ENCODE results near the gene RHBDD1. TPM values are rescaled to one million over a fixed set of nuclear protein-coding genes. Genes with fewer than 3 reads are reported as not detected.
A peak's percentile ranks its signal among the peaks of the same experiment; 100 is the strongest.

Gene RHBDD1, protein sequence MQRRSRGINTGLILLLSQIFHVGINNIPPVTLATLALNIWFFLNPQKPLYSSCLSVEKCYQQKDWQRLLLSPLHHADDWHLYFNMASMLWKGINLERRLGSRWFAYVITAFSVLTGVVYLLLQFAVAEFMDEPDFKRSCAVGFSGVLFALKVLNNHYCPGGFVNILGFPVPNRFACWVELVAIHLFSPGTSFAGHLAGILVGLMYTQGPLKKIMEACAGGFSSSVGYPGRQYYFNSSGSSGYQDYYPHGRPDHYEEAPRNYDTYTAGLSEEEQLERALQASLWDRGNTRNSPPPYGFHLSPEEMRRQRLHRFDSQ
- 24.1 TPM for total RNA-seq

DNA sequence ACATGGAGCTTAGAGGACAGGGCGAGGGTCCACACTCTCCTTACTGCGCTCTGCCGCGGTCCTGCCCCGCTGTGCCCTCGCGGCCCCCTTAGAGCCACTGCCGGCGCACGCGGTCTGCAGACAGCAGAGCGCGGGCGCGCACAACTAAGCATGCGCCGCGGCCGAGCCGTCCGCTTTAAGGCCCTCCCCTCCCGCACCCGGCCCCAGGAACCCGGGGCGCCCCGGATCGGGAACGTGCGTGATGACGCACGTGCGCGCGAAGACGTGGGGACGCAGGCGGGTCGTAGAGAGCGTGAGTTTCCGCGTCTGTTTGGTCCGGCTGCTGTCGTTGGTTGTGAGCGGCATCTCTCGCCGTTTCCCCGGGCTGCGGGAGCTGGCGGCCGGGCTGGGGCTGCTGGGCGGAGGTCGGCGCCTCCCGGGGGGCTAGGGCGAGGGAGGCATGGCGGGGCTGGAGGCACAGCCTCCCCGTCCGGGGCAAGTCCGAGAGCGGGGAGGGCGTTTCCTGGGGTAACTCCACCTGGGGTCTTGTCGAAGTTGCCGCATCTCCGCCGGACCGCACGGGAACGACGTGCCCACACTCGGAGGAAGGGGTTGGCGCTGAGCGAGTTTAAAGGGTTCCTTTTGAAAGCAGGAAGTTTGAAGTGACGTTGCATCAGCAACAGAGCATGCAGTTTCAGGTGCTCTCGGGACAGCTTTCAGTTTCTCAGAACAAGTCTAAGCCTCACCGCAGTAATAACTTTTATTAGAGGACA, at the start of gene RHBDD1:
Gene RHBDD1 (plus strand): TSS at position 259 of the 752 bp plus-strand sequence. CDS start 28,640 bp downstream, outside the sequence.
- DNase-seq (ENCODE audit: low spot score in 2 of 2) (peak; percentile 91 to 92), FAIRE-seq (no peak)

DNA sequence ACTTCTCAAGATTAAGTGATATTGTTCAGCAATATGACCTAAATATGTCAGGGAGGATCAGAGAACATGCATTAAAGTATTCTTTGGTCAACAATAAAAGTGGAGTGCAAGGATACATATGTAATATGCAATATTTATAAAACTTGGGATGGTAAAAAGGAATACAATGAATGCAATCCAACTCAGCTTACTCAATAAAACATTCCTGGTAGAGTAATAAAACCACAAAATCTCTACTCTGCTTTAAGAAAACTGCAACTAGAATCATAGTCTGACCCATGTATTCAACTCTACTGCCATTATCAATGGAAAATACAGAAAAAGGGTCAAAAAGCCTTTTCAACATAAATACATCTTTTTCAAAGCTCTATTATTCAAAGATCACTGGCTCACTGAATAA, 47.8 kb upstream of the RHBDD1 start:
- FAIRE-seq, result no peak
- no peak for DNase-seq (ENCODE audit: low spot score in 2 of 2)

DNA sequence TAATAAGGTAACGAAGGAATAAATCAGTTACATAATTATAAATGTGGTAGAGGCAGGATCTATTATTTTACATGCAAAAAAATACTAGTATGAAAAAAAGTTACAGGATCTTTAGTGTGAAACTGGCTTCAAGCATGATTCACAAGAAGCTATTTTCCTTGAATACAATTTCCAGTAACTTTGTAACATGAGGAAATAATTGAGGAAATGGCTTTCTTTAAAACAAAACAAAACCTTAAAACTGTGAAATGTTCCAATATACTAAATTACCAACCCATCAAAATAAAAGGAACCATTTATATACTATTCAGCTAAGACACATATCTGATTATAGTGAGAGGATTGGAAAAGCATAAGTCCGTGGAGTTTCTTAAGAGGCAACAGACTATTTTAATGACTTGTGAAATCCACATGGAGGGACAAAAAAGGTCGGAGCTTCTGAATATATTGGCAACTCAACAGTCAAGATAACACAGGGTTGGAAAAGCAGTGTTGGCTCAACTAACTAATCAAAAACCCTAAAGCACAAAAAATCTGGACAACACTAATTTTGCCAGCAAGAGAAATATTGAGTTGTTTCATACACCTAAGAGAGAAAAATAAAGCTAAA, 46.9 kb upstream of the RHBDD1 start:
- FAIRE-seq (no peak), DNase-seq (ENCODE audit: low spot score in 2 of 2) (no peak)

DNA sequence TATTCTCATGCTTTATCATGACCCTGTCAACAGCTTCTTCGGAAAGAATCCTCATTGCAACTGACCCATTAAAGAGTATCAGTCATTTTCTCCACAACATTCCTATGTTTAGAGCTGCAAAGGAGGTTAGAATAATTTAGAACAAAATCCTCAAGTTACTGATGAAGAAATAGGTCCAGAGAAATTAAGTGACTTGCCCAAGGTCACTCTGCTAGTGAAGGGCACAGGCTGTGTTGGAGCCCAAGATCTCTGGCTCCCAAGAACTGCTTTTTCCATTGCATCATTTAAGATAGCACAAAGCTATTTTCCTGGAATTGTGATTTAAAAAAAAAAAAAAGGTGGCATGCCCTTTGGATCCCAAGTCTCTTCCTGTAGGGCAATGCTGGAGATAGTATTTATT, 45.8 kb upstream of the RHBDD1 start:
- FAIRE-seq (no peak), DNase-seq (ENCODE audit: low spot score in 2 of 2) (no peak)

DNA sequence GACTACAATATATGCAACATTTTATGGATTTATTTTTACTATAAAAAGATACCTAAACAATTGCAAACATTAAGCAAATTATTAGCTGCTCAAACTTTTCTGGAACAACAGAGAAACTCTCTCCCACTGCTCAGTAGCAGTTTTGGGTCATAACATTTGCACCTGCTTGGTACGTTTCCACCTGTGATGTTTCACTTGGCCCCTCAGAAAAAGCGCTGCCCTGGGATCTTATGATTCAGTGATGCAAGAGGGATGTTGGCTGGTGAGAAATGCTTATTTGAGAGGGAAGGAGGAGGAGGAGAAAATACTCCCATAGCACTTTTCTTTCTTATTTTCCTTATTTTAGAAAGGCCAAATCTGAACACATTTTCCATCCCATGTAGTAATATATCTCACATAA, 45.4 kb upstream of the RHBDD1 start:
- FAIRE-seq, result no peak
- DNase-seq (ENCODE audit: low spot score in 2 of 2), result no peak

DNA sequence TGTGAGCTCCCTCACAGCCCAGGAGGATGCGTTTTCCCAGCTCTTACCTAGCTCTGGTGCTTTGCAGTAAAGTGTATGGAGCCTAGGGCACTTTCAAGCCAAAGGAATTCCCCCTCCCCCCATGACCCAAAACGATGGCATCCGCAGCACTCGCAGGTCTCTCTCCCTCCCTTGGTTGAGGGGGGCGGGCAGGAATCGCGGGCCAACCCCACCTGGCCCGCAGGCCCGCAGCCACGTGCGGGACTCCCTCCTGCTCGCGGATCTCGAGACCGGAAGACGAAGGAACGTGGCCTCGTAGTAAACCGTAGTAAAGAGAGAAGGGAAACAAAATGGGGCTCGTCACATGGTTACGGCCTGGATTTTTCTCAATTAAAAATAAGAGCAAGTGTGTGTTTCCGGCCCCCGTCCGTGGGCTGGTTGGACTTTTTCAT, 44.8 kb upstream of the RHBDD1 start:
- peak in 1 of 2 donors; percentile 65 for DNase-seq (ENCODE audit: low spot score in 2 of 2)
- no peak for FAIRE-seq

DNA sequence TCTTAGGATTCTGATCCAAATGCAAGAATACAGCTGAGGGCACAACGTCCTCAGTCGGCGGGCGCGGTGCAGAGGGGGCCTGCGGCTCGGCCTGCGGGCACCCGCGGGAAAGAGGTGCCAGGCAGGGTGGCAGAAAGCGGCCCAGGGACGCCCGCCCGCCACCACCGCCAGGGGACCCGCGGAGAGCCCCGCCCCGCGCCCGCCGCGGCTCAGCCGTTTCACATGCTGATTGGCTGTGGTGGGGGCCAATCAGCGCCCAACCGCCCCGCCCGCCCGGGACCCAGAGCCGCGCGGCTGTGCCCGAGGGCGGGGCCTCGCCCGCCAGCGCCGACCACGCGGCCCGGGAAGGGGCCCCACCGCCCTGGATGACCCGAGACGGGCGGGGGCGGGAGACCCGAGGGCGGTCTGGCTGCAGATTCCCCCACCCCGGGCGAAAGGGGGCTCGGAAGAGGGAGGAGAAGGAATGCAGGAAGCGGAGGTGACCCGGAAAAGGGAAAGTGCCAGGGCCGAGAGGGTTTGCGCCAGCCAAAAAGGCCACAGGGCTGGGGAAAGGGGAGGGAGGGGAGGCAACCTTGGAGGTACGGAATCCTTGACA, 44.3 kb upstream of the RHBDD1 start:
- no peak for FAIRE-seq
- DNase-seq (ENCODE audit: low spot score in 2 of 2), result peak; percentile 99

DNA sequence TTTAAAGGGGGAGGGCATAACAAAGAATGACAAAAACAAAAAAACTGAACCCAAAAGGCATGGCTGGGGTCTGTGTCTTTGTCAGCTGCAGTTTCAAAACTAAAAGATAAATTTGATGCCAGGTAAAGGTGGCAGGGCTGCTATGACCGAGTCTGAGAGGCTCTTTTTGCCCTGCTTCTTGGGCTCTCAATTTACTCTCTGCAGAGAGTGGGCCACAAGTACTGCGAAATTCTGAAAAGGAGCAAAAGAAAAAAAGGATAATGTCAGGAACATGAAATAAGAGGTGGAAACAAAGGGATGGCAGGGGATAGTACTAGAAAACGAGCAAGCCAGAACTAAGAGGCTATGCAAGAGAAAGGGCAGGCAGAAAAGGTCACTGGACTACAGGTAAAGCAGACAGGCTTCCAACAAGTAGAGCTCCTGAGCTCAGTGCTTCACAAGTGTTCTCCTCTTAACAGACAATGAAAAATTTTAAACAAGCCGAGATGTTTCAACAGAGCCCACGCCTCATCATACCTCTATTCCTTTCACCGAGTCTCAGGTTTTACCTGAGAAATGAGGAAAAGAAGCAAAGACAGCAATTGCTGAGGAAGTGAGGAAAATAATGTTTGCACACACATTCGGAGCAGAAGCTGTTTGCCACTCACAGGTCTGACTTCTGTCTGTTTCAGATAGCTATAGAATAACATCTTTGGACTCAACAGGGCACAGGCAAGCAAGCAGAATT, 43.5 kb upstream of the RHBDD1 start:
- DNase-seq (ENCODE audit: low spot score in 2 of 2), result peak in 1 of 2 donors; percentile 25
- no peak for FAIRE-seq

DNA sequence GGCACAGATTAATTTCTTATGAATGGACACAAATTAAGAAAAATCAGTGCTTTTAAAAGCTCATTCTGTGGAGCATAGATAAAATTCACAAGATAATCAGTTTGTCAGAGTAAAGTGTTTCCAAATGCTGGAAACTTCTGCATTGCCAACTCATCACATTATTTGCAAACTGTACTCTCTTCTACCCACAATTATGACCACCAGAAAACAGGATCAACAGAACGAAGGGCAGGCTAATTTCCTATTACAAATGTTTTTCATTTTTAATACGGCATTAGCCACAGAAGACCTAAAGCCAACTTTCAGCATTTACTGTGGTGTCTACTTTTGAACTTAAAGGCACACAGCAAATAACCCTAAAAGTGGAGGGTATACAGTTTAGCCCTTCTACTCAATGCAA, 42.2 kb upstream of the RHBDD1 start:
- DNase-seq (ENCODE audit: low spot score in 2 of 2) (no peak), FAIRE-seq (no peak)

DNA sequence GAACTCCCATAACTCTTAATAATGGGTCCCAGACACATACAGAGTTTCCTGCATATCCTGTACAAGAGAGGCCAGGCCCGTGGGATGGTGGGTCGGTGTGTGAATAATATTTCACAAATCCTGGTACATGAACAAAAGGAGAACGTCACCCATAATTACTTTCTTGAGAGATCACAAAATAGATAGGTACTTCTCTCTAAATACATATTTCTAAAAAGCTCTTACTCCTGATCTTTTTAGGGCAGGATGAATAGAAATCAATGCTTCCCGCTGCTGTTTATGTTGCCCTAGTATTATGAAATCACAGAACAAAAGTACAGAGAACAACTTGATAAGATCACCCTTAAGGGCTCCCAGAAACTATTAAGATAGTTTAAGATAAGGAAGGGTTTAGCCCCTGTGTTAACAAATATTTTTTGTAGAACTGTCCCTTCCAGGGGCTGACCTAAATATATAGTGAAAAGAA, 41.6 kb upstream of the RHBDD1 start:
- DNase-seq (ENCODE audit: low spot score in 2 of 2) (no peak), FAIRE-seq (no peak)

DNA sequence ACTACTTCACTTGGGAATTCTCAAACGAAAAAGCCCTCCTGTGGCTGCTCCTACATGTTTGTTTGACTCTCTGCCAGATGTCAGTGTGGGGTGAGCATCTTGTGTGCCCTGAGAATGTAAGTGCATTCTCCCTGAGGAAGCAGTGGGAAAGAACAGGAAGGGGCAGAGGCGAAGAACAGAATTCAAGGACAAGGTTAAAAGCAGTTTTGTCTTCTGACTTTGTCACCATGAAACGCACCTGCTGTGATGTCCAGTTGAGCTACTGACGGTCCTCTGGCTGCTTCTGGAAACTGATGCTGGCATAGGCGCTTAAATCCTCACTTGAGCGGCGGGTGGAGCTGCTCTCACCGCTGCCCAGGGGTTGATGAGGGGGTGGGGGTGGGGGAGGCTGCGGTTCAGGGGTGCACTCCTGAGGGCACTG, 41.1 kb upstream of the RHBDD1 start:
- FAIRE-seq (no peak), DNase-seq (ENCODE audit: low spot score in 2 of 2) (no peak)

DNA sequence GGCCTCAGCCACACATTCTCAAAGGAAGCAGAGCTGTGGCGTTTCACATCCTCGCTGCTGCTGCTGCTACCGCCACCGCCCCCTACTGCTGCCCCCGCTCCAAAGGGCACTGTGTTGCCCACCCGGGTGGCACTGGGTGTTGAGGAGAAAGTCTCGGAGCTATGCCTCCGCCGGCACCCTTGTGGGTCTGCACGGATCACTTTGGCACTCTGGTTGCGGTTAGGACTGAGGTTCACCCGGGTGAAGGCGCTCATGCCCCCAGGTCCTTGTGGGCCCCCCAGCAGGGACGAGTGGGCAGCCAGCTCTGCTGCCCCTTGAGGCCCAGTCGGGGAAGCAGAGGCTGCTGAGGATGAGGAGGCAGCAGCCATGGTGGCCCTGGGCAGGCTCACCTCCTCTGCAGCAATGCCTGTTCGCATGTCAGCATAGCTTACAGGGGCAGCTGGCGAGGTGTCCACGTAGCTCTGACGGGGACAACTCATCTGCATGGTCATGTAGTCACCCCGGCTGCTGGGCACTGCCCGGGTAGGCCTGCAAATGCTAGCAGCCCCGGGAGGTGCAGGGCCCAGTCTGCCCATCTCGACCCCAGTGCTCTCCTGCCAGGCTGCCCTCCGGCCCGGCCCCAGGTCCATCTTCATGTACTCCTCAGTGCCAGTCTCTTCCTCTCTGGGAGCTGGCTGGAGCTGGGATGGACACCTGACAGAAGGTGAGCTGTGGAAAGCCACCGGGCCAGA, 40.4 kb upstream of the RHBDD1 start:
- DNase-seq (ENCODE audit: low spot score in 2 of 2), result no peak
- FAIRE-seq, result no peak

DNA sequence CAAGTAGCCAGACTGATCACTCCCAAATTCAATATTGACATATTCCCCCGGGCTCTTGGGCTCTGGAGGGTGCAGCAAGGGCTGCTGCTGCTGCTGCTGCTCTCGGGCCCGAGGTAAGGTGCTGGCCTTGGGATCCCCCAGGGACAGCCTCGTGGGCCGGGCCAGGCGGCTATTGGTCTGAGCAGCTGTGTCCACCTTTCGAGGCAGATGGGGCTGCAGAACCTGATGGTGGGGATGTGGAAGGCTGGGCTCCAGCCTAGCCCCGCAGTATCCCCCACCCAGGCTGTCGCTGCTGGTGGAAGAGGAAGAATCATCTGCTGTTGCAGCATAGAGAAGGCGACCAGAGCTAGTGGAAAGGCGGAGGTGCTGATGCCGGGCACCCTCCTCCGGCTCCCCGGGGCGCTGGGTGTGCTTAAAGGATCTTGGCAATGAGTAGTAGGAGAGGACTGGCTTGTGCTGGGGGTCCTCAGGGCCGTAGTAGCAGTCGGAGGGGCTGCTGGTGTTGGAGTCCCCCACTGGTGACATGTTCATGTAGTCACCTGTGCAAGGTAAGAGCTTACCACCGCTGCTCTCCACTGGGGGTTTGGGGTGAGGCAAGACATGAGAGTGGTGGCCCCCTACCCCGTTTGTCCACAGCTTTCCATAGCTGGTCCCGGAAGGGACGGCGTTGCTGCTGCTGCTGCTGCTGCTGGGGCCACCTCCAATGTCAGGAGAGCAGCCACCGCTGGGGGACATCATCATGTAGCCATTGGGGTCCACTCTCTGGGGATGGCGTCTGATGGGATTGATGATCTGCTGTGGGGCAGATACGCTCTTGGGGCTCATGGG, 39.6 kb upstream of the RHBDD1 start:
- no peak for FAIRE-seq
- DNase-seq (ENCODE audit: low spot score in 2 of 2), result no peak

DNA sequence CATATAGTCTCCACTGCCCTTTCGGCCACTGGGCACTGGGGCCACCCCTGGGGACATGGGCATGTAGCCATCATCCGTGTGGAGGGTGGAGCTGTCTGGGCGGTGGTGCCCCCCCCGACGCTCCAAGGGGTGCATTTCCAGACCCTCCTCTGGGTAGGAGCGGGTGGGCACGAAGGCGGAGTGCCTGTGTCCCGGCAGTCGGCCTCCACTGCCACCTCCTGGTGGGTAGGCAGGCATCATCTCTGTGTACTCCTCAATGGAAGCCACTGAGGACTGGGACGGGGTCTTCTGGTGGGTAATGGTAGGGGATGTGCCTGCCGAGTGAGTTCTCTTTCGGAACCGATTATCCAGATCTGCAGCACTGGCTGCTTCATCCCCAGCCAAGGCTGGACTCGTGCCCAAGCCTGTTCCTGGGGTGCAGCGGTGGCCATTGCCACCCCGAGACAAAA, 39.0 kb upstream of the RHBDD1 start:
- FAIRE-seq, result no peak
- DNase-seq (ENCODE audit: low spot score in 2 of 2), result peak in 1 of 2 donors; percentile 29

DNA sequence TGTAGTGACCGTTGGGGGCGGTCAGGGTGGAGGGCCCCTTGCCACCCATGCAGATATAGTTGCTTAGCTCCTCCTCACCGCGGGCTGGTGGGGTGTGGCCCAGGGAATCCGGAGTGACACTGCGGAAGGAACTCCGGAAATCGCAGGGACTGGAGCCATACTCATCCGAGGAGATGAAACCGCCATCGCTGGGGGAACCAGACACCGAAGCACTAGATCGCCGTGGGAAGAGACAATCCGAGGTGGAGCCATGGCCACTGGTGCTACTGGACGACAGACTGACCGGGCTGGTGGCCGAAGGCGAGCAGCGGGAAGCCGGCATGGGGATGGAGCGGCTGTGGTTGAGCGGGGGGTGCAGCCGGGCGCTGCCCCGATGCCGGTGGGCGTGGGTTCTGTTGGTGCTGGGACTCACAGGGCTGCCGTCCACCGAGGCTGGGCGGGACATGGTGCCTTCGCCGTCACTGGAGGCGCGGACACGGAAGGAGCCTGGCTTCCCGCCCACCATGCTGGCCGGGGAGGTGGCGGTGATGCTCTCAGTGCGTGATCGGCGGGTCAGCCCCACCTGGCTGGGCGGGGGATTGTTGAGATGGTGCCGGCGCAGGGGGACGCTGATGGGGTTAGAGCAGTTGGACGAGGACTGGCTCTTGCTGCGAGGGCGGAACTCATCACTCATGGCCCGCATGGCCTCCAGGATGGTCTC, 38.4 kb upstream of the RHBDD1 start:
- no peak for DNase-seq (ENCODE audit: low spot score in 2 of 2)
- no peak for FAIRE-seq

DNA sequence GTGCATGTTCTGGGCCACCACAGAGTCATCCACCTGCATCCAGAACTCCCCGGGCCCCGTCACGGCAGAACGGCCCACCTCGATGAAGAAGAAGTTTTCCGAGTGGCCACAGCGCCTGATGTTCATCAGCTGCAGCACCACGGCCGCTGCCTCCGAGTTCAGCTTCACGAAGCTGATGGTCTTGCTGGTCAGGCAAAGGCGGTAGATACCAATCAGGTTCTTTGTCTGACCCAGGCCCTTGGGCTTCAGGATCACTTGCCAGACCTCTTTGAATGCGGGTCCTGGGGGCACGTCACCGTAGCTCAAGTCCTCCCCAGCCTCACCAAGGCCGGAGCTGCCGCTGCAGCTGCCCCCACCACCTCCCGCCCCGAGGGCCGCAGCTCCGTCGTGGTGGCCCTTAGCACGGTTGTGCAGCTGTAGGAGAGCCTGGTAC, 37.8 kb upstream of the RHBDD1 start:
- no peak for DNase-seq (ENCODE audit: low spot score in 2 of 2)

DNA sequence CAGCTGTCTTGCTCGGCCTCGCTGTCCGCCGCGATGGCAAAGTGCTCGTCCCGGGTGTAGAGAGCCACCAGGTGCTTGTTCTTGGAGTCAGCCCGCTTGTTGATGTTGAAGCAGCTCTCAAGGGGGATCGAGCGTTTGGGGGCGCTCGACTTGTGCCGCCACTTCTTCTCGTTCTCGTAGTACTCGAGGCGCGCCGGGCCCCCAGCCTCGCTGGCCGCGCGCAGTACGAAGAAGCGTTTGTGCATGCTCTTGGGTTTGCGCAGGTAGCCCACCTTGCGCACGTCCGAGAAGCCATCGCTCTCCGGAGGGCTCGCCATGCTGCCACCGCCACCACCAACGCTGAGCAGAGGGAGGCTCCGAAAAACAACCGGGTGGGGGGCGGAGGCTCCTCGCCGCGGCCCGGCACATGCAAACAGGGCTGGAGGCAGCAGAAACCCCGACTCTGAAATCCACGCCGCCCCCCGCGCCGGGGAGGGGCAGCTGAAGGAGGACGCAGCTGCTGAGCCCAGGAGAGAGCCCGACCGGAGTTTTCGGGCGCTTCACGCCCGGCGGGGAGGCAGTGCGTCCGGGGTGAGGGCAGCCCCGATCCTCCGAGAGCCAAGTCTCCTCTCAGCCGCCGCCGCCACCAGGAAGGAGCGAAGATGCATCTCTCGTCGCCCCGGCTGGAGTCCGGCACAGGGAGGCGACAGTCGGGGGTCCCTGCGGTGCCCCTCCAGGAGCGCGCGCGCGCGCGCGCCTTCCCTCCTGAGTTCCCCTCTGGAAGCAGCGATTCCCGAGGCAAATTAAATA, 37.2 kb upstream of the RHBDD1 start:
- no peak for FAIRE-seq
- DNase-seq (ENCODE audit: low spot score in 2 of 2), result peak; percentile 56 to 59

More for the DNA sequence above, 37.8 kb upstream of the RHBDD1 start:
- no peak for FAIRE-seq
